ENCODE data around the gene TIPIN. TPM values are rescaled to one million over a fixed set of nuclear protein-coding genes. Genes with fewer than 3 reads are reported as not detected.
A peak's percentile ranks its signal among the peaks of the same experiment; 100 is the strongest.

TIPIN gene
- total RNA-seq, 1 donor from 2014 or later, result 2.4 TPM

GRCh38 chr15:66288093-66288492, 68.4 kb downstream of the TIPIN start:
- Histone ChIP-seq H3K4me3 (no peak overlapping the region), H3K27ac (replicated peaks) (no peak overlapping the region), H3K9me3 (replicated peaks) (no peaks in the 10 kb centered on the region), H3K27me3 (ENCODE audit: low read depth) (no peaks in the 10 kb centered on the region), H3K4me1 (peaks cover 15% of the 10 kb centered on the region), H3K36me3 (no peaks in the 10 kb centered on the region)
- no peak for TF ChIP-seq CTCF (IDR thresholded peaks at IDR 0.05; ENCODE audit: borderline replicate concordance)
- DNase-seq, result no peak
- intact Hi-C loops (cut with micrococcal nuclease), result no loop called here

- peak; percentile 74 for TF ChIP-seq CTCF (IDR thresholded peaks at IDR 0.05; ENCODE audit: borderline replicate concordance)
- Histone ChIP-seq H3K9me3 (replicated peaks) (no peaks in the 10 kb centered on the region), H3K27ac (replicated peaks) (no peak overlapping the region), H3K27me3 (ENCODE audit: low read depth) (no peaks in the 10 kb centered on the region), H3K36me3 (no peaks in the 10 kb centered on the region), H3K4me3 (no peak overlapping the region), H3K4me1 (peaks cover 9% of the 10 kb centered on the region)
- intact Hi-C loops (cut with micrococcal nuclease), result no loop called here
- DNase-seq, result no peak
Measured at GRCh38 chr15:66287461-66288057, 68.9 kb downstream of the TIPIN start.

Other genes with a start within 250 kb of the TIPIN start
- gene MEGF11, start 102.9 kb downstream of the TIPIN start, total RNA-seq, result not detected
- 36.6 TPM for gene DIS3L, start 63.1 kb downstream of the TIPIN start, total RNA-seq
- gene MAP2K1, start 30.2 kb upstream of the TIPIN start, total RNA-seq, result 44.9 TPM
- 40.9 TPM for gene SNAPC5, start 141.1 kb upstream of the TIPIN start, total RNA-seq
- gene RPL4, start 148.2 kb upstream of the TIPIN start, total RNA-seq, result 1,358 TPM
- 2.0 TPM for gene ZWILCH, start 148.6 kb upstream of the TIPIN start, total RNA-seq
- gene LCTL, start 209.3 kb upstream of the TIPIN start, total RNA-seq, result not detected

All from left ventricle myocardium inferior (tissue), 1 donor.